GM18511 (cell line): Measurements from ENCODE around the gene REC8.

Experiments
- ATAC-seq: cut with Tn5 transposase; IDR thresholded peaks from one replicate; pipeline ENCODE4 v1.9.1; 2021; ENCODE audit warnings: mild to moderate bottlenecking, moderate library complexity; ENCODE audit not compliant: unreplicated experiment

REC8 gene

DNA sequence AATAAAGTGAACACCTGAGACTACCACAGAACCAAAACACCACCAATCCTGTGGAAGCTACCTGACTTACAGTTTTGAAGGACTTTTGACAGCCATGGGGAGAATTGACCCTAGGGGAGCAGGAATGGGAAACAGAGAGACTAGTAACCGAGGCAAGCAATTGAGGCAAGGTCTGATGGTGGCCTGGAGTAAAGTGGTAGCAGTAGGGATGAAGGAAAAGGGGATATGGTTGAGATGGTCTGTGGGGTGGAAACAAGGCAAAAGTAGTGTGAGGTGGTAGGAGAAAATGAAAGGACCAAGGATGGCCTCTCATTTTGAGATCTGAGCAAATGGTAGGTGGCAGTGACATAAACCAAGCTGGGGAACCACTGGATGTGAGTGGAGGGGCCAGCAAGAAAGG, 15.0 kb upstream of the REC8 start:
- ATAC-seq: no peak

GRCh38 chr14:24157331-24157730, 14.5 kb upstream of the REC8 start:
- no peak for ATAC-seq

- no peak for ATAC-seq
Measured at GRCh38 chr14:24159777-24160498, 11.9 kb upstream of the REC8 start.

DNA sequence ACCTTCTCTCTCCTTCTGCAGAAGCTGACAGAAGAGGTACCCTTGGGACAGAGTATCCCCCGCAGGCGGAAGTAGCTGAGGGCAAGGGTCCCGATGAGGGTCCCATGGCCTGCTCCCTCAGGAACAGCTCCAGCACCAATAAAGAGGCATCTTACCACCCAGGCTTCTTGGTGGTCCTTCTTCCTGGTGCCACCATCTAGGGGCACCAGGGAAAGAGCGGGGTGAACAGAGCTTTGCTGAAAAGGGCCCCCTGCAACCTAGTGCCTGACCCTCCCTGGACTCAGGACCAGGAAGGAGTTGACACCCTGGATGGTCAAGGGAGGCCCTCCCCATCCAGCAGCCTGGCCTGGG, 11.4 kb upstream of the REC8 start:
- no peak for ATAC-seq

DNA sequence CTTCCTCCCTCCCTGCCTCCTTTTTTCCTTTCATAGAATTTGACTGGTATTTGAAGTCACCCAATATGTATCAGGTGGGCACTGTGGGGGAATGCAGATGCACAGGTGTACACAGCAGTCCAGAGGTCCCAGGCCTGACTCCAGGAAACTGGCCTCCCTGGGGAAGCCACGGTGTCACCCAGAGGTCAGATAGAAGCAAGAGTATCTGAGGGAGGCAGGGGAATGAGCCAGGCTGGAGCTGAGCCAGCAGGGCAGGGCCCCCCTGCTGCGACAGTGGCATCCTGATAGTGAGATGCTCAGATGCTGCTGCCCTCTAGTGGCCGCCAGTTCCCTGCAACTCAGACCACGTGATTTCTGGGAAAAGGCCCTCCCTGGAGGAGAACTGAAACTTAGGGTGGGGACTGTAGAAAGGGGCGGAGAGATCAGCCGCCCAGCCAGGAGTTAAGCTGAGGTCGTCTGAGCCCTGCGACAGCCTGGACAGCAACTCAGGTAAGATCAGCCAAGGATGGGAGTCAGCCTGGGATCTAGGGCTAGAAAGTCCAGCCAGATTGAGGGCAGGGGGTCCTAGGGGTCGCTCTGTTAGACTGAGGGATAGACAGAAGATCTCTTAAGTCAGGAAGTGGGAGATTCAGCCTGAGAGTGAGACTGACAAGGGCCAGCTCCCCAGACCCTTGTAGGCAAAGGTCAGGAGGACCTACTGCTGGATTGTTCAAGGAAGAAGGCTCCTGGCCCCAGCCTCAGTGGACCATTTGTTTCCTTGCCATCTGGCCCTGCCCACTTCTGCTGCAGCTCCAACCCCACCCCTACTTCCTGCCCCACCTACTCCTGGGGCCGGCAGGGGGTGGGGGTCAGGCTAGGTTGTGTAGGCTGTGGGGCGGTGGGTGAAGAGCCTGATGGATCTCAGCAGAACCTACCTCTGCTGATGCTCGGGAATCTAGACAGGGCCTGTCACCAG, 10.8 kb upstream of the REC8 start, which contains the start of gene IRF9:
Gene IRF9, plus strand, starts transcription at position 416 of the 955 bp plus-strand sequence. CDS start 880 bp downstream, outside the sequence.
- peak; percentile 91 for ATAC-seq

GRCh38 chr14:24162093-24162492, 9.8 kb upstream of the REC8 start:
- ATAC-seq: no peak

- no peak for ATAC-seq
Measured at GRCh38 chr14:24164518-24164991, 7.3 kb upstream of the REC8 start.

DNA sequence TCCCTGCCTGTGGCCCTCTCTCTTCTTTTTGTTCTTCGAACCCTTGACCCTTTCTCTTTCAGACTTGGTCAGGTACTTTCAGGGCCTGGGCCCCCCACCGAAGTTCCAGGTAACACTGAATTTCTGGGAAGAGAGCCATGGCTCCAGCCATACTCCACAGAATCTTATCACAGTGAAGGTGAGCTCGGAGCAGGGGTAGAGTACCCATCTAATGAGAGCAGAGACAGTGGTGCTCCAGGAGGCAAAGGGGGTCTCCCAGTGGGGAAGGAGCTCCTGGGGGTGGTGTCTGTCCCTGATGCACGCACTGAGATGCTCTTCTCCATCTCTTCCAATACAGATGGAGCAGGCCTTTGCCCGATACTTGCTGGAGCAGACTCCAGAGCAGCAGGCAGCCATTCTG, 6.1 kb upstream of the REC8 start:
- ATAC-seq: no peak

DNA sequence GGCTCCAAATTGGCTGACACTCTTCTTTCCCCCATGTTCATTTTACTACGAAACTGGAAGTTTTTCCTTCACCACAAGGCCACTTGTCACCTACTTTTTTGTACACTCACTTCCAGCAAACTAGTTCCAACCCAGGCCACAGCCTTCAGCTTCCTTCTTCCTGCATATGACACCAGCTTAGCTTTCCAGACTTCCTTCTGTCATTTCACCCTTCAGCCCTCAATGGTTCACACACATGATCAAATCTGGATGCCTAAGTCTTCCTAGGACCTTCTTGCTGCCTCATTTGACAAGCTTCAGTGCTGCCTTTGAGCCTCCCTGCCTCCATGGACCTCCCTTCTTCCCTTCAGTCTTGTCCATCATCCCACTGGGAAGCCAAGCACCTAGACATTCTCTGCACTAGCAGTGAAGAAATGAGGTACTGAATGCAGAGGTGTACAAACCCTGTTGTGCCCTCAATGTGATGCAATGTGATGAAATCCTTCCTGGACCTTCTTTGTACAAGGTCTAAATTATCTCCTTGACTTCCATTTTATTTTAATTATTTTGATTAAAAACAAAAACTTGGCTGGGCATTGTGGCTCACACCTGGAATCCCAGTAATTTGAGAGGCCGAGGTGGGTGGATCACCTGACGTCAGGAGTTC, 4.3 kb upstream of the REC8 start:
- no peak for ATAC-seq

DNA sequence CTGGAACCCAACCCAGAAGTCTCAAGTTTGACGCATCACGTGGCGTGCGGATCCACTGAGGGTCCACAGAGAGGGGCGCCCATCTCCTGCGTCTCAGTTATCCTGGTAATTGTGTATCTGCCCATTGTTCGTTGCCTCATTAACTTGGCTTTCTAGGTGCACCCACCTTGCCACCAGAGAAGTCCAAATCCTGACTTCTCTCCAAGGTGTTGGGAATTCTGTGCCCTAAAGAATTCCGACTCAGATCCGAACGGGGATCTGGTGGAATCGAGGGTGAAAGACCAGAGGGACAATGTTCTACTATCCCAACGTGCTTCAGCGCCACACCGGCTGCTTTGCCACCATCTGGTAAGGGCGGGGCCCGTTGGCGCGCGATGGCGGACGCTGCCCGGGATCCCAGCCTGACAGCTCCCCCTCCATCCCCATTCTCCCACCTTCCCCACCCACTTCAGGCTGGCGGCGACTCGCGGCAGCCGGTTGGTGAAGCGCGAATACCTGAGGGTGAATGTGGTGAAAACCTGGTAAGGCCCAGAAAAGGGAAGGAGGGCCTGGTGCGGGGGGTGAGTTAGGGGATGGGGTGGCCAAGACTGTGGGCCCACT, 481 bp downstream of the REC8 start:
- no peak for ATAC-seq

- no peak for ATAC-seq
Measured at GRCh38 chr14:24172871-24173281, 996 bp downstream of the REC8 start.

DNA sequence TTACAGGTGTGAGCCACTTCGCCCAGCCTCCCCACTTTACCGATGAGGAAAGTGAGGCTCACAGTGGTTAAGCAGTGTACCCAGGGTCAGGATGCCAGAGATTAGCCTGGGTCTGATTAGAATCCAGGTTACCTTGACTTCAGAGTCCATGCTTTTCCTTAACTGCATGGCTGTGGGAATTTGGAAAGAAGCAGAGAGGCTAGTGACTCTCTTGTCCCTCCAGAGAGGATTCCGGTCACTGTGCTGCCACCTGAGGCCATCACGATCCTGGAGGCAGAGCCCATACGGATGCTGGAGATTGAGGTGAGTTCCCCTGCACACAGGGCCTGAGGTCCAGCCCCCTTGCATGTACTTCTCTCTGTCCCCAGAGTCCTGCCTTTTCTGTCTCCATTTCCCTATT, 4.7 kb downstream of the REC8 start:
- no peak for ATAC-seq

- ATAC-seq: no peak
Measured at GRCh38 chr14:24177041-24177825, 5.4 kb downstream of the REC8 start.

DNA sequence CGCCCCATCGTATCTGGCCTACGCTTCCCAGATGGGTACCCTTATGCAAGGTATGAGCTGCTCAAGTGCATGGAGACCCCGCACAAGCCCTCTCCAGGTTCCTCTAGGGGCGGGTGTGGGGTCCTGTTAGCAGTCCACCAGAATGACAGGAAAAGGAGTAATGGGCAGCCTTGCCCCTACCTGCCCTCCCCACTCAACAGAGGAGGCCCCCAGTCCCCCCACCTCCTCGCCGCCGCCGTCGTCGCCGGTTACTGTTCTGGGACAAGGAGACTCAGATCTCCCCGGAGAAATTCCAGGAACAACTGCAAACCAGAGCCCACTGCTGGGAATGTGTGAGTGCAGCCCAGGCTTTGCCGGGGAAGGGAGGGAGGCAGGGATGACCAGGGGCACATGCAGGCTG, 6.0 kb downstream of the REC8 start:
- no peak for ATAC-seq

GRCh38 chr14:24178399-24179178, 6.7 kb downstream of the REC8 start:
- no peak for ATAC-seq

DNA sequence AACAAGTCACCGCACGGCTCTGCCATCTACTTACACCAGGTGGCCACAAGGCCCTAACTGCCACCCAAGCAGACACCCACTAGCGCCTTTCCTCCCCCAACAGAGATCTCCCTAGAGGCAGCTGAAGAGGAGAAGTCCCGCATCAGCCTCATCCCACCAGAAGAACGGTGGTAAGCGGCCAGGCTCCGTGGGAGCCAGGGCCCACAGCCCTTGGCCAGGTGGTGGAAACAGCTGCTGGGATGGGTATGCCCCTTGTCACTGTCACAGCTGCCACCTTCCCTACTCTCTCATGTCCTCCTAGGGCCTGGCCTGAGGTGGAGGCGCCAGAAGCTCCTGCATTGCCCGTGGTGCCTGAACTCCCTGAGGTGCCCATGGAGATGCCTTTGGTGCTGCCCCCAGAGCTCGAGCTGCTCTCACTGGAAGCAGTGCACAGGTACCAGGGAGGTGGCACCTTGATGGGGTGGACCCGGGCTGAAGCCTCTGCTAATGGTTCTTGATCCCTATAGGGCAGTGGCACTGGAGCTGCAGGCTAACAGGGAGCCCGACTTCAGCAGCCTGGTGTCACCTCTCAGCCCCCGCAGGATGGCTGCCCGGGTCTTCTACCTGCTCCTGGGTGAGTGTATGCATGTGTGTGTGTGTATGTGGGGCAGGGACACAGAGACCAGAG, 7.5 kb downstream of the REC8 start:
- ATAC-seq: no peak

- no peak for ATAC-seq
Measured at GRCh38 chr14:24179961-24180796, 8.3 kb downstream of the REC8 start.
